Transverse colon (tissue), 4 donors: Measurements from ENCODE around the gene SEM1. TPM values are rescaled to one million over a fixed set of nuclear protein-coding genes. Genes with fewer than 3 reads are reported as not detected.
"Not testable (repeated sequence)": the region's sequence is repeated elsewhere in the genome, so short reads cannot be mapped to it uniquely, and the experiment has no call there.

Source experiments
- DNase-seq: peaks from one replicate; pipeline ENCODE4 v3.0.0-alpha.2; 2019
- H3K27ac ChIP-seq, 4 donors: fragments of 200-600 bp; sonication (generic); 2 replicates each; pipeline ENCODE4 v1.5.1; 2016 to 2018; ENCODE audit warnings: inconsistent platforms in 4 of 4
- H3K27me3 ChIP-seq: fragments of 200-600 bp; sonication (generic); 2 replicates; pipeline ENCODE4 v1.5.1; 2017; ENCODE audit warnings: inconsistent platforms
- H3K36me3 ChIP-seq, 4 donors: fragments of 200-600 bp; sonication (generic); 2 replicates each; pipeline ENCODE4 v1.5.1; 2017 to 2019; ENCODE audit warnings: inconsistent platforms in 4 of 4
- H3K4me1 ChIP-seq, 4 donors: fragments of 200-600 bp; sonication (generic); 2 replicates each; pipeline ENCODE4 v1.5.1; 2017 to 2020; ENCODE audit warnings: inconsistent platforms in 4 of 4
- H3K4me3 ChIP-seq, 4 donors: fragments of 200-600 bp; sonication (generic); 1 replicate in 1 of 4; 2 replicates in 3 of 4; pipeline versions ENCODE4 v1.5.1 to v1.6.1; 2017 to 2019; ENCODE audit warnings: inconsistent platforms in 4 of 4
- H3K9me3 ChIP-seq, 2 donors: fragments of 200-600 bp; sonication (generic); 2 replicates each; pipeline ENCODE4 v1.5.1; 2017 to 2019; ENCODE audit warnings: inconsistent platforms in 2 of 2
- EP300 ChIP-seq: sonication (generic); formaldehyde crosslinking; IDR thresholded peaks from one replicate; pipeline ENCODE4 v1.6.1; 2017; ENCODE audit warnings: antibody characterized with exemption, low read depth
- POLR2A ChIP-seq: fragments of 450-650 bp; IDR thresholded peaks from one replicate; pipeline ENCODE4 v1.6.1; 2016; ENCODE audit warnings: antibody characterized with exemption, mild to moderate bottlenecking, moderate library complexity
- POLR2AphosphoS5 ChIP-seq, 3 donors: sonication (generic); formaldehyde crosslinking; IDR thresholded peaks; one replicate each; pipeline ENCODE4 v1.6.1; 2016; ENCODE audit warnings: antibody characterized with exemption in 3 of 3
- whole genome bisulfite sequencing, 2 donors: methylation state at CpG; one replicate each; pipeline ENCODE4 v1.1.5; 2018; ENCODE audit warnings: low coverage in 1 of 2; 5-methylcytosine and 5-hydroxymethylcytosine counted together
- in situ Hi-C, 4 donors: fragments of 200-750 bp; cut with MboI; loops; one replicate each; pipeline versions ENCODE4 v1.15.0 to v1.15.1; 2017; ENCODE audit warnings: low sequenced_read_pairs in 3 of 4, low pct_ligation_motif_present in 1 of 4, low pct_unique_long_range_greater_than_20kb in 1 of 4
- intact Hi-C: fragments of 100-400 bp; cut with DNase I; formaldehyde crosslinking; loops from one replicate; pipeline ENCODE4 v1.15.1; 2023; ENCODE audit warnings: low total_unique reads
- total RNA-seq, 4 donors: library from RNA; depleted of rRNA; stranded (reverse); fragments of >200 nt; gene quantifications; one replicate each; pipeline ENCODE4 v1.1.0, GENCODE V29; 2016
- TF ChIP-seq, protein P1 (sequence below), 5 experiments: fragments of 200-600 bp in 3 of 5; fragments of 450-650 bp in 2 of 5; sonication (generic) in 3 of 5; IDR thresholded peaks; 1 replicate in 2 of 5; 2 replicates in 3 of 5; pipeline ENCODE4 v1.5.1; 2016 to 2017; ENCODE audit warnings: antibody characterized with exemption in 5 of 5, inconsistent platforms in 3 of 5, mild to moderate bottlenecking in 2 of 5, moderate library complexity in 1 of 5

Gene SEM1
- total RNA-seq, 4 donors from 2014 or later = 3.4 to 16.2 (median 15.6) TPM

DNA sequence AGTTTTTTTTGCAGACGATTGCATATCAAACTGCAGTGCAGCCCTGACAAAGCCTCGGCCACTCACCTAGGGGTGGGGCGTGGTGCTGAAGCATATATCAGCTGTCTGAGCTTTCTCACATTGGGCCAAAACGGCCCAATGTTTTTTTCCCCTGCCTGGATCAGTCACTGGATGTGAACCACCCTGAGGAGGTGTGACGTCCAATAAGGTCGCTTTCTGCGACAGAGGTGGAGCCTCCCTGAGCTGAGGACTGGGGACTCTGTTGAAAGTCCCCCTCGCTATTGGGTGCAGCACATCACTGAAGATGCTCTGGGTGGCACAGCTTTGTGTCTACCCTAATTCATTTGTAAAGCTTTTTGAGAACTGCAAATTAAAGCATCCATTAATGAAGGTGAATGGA is 60.9 kb downstream of the SEM1 start:
- TF ChIP-seq POLR2A = no peak
- Histone ChIP-seq H3K27me3 (no peaks in the 10 kb centered on the region), H3K4me3 (no peak overlapping the region), H3K4me1 (no peaks in the 10 kb centered on the region), H3K27ac (no peak overlapping the region), H3K9me3 (no peaks in the 10 kb centered on the region), H3K36me3 (no peaks in the 10 kb centered on the region)
- in situ Hi-C loops = no loop called here
- no peak for DNase-seq
- intact Hi-C loops = no loop called here
- WGBS, 2 donors = 85% methylated on average over 8 of the region's 8 CpGs; no CpG with 5 or more reads in 1 of the 2 donors

DNA sequence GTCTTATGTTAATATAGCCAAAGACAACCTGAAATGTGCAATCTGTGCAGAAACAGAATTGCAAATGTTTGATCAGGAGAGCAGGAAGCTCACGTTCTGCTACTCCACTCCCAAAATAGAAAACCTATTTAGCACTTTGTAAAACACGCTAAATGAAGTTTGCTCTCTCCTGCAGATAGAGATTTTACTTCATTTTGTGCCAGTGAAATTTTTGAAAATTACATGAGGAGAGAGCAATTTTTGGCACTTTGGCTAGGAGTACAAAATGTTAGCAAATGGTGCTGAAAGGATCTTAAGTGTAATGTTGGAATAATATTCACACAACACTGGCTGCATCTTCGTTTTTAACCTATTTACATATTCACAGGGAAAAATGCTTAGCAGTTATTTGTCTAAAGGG is 61.9 kb downstream of the SEM1 start:
- no peaks in the 10 kb centered on the region for H3K9me3 ChIP-seq
- intact Hi-C loops (no loop called here), in situ Hi-C loops (no loop called here)
- no peak overlapping the region for H3K4me3 ChIP-seq
- WGBS, 2 donors = 37 to 61% methylated on average over 2 to 3 of the region's 3 CpGs
- TF ChIP-seq, protein P1, sequence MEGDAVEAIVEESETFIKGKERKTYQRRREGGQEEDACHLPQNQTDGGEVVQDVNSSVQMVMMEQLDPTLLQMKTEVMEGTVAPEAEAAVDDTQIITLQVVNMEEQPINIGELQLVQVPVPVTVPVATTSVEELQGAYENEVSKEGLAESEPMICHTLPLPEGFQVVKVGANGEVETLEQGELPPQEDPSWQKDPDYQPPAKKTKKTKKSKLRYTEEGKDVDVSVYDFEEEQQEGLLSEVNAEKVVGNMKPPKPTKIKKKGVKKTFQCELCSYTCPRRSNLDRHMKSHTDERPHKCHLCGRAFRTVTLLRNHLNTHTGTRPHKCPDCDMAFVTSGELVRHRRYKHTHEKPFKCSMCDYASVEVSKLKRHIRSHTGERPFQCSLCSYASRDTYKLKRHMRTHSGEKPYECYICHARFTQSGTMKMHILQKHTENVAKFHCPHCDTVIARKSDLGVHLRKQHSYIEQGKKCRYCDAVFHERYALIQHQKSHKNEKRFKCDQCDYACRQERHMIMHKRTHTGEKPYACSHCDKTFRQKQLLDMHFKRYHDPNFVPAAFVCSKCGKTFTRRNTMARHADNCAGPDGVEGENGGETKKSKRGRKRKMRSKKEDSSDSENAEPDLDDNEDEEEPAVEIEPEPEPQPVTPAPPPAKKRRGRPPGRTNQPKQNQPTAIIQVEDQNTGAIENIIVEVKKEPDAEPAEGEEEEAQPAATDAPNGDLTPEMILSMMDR (IDR thresholded peaks at IDR 0.05) = no peak
- TF ChIP-seq POLR2A (no peak), EP300 (no peak), POLR2AphosphoS5 (IDR thresholded peaks at IDR 0.05) (no peak)
- H3K27ac ChIP-seq = no peak overlapping the region
- H3K4me1 ChIP-seq = no peaks in the 10 kb centered on the region
- DNase-seq = no peak
- H3K27me3 ChIP-seq = no peaks in the 10 kb centered on the region
- no peaks in the 10 kb centered on the region for H3K36me3 ChIP-seq

DNA sequence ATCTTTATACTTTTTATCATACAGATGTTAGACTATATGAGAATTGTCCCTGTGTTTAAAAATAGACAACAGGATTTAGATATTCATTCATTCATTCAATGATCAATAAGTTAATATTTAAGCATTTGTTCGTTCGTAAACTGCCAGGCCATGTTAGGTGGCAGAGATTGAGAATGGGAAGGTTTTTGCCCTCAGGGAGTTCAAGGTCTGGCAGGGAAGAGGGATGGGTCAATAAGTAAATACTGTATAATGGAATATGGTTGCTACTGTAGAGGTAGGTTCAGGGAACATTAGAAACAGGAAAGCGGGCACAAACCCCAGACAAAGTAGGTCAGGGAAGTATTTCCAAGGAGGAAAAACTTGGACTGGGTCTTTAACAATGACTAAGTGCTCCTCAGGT is 64.6 kb downstream of the SEM1 start:
- WGBS, 2 donors = 93 to 96% methylated on average over 3 of the region's 3 CpGs
- Histone ChIP-seq H3K27me3 (no peaks in the 10 kb centered on the region), H3K4me3 (no peak overlapping the region), H3K9me3 (no peaks in the 10 kb centered on the region), H3K36me3 (no peaks in the 10 kb centered on the region), H3K27ac (no peak overlapping the region), H3K4me1 (no peaks in the 10 kb centered on the region)
- intact Hi-C loops (no loop called here), in situ Hi-C loops (no loop called here)
- TF ChIP-seq, protein P1 (IDR thresholded peaks at IDR 0.05) = no peak
- TF ChIP-seq EP300 = no peak
- TF ChIP-seq POLR2AphosphoS5 (IDR thresholded peaks at IDR 0.05) = no peak
- no peak for TF ChIP-seq POLR2A
- DNase-seq = no peak

GRCh38 chr7:96643436-96643835 is 66.2 kb downstream of the SEM1 start:
- H3K27me3 ChIP-seq, DNase-seq, in situ Hi-C loops, H3K4me3 ChIP-seq, H3K36me3 ChIP-seq, H3K27ac ChIP-seq, H3K4me1 ChIP-seq, H3K9me3 ChIP-seq, intact Hi-C loops: not testable (repeated sequence)
- 76 to 93% methylated on average over 4 of the region's 4 CpGs for whole genome bisulfite sequencing, 2 donors

DNA sequence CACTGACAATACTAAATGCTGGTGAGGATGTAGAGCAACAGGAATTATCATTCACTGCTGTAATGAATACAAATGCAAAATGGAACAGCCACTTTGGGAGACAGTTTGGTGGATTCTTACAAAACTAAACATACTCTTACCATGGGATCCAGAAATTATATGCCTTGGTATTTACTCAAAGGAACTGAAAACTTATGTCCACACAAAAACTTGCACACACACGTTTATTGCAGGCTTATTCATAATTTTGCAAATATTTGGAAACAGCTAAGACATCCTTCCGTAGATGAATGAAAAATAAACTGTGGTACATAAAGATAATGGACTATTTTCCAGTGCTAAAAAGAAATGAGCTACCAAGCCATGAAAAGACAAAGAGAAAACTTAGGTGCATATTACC is 69.6 kb downstream of the SEM1 start:
- no peaks in the 10 kb centered on the region for H3K36me3 ChIP-seq
- H3K27me3 ChIP-seq = no peaks in the 10 kb centered on the region
- H3K4me3 ChIP-seq = no peak overlapping the region
- DNase-seq = no peak
- H3K9me3 ChIP-seq = no peaks in the 10 kb centered on the region
- TF ChIP-seq, protein P1 (IDR thresholded peaks at IDR 0.05) = no peak
- no peak for TF ChIP-seq POLR2AphosphoS5 (IDR thresholded peaks at IDR 0.05)
- no peak for TF ChIP-seq EP300
- no peak for TF ChIP-seq POLR2A
- H3K27ac ChIP-seq = no peak overlapping the region
- in situ Hi-C loops (no loop called here), intact Hi-C loops (no loop called here)
- 59 to 68% methylated on average over 2 of the region's 2 CpGs for WGBS, 2 donors
- no peaks in the 10 kb centered on the region for H3K4me1 ChIP-seq
